NCI-H345 (cell line): ENCODE measurements around the gene SPOCK3.
A peak's percentile ranks its signal among the peaks of the same experiment; 100 is the strongest.
"Not testable (repeated sequence)": the region's sequence is repeated elsewhere in the genome, so short reads cannot be mapped to it uniquely, and the experiment has no call there.

Source experiments
- DNase-seq: peaks from one replicate; lab custom pipeline; 2025; lab: John Stamatoyannopoulos, UW

The SPOCK3 gene

GRCh38 chr4:166823126-166823525 is 411.2 kb downstream of the SPOCK3 start:
- DNase-seq, result no peak

- no peak for DNase-seq
Observed at GRCh38 chr4:166822386-166822785, 411.9 kb downstream of the SPOCK3 start.

GRCh38 chr4:166816890-166817289 is 417.4 kb downstream of the SPOCK3 start:
- peak; percentile 43 for DNase-seq

- DNase-seq, result no peak
Observed at GRCh38 chr4:166808380-166808779, 425.9 kb downstream of the SPOCK3 start.

GRCh38 chr4:166802346-166802745 is 431.9 kb downstream of the SPOCK3 start:
- DNase-seq, result no peak

GRCh38 chr4:166798126-166798525 is 436.2 kb downstream of the SPOCK3 start:
- DNase-seq, result no peak

GRCh38 chr4:166777760-166778159 is 456.5 kb downstream of the SPOCK3 start:
- DNase-seq, result no peak

- no peak for DNase-seq
Observed at GRCh38 chr4:166763018-166763417, 471.3 kb downstream of the SPOCK3 start.

GRCh38 chr4:166741742-166742141 is 492.6 kb downstream of the SPOCK3 start:
- no peak for DNase-seq

GRCh38 chr4:166739215-166739614 is 495.1 kb downstream of the SPOCK3 start:
- DNase-seq, result not testable (repeated sequence)

GRCh38 chr4:166737430-166737829 is 496.9 kb downstream of the SPOCK3 start:
- DNase-seq, result no peak

- DNase-seq, result no peak
Observed at GRCh38 chr4:166735553-166735952, 498.7 kb downstream of the SPOCK3 start.

- DNase-seq, result no peak
Observed at GRCh38 chr4:166734797-166735196, 499.5 kb downstream of the SPOCK3 start.

- DNase-seq, result no peak
Observed at GRCh38 chr4:166733686-166734085, 500.6 kb downstream of the SPOCK3 start.

- DNase-seq, result no peak
Observed at GRCh38 chr4:166726832-166727231, 507.5 kb downstream of the SPOCK3 start.

- no peak for DNase-seq
Observed at GRCh38 chr4:166724369-166724768, 509.9 kb downstream of the SPOCK3 start.

- DNase-seq, result no peak
Observed at GRCh38 chr4:166723532-166724140, 510.7 kb downstream of the SPOCK3 start.

- DNase-seq, result not testable (repeated sequence)
Observed at GRCh38 chr4:166715748-166716713, 518.3 kb downstream of the SPOCK3 start.

GRCh38 chr4:166700592-166700991 is 533.7 kb downstream of the SPOCK3 start:
- DNase-seq, result no peak

GRCh38 chr4:166688835-166689234 is 545.5 kb downstream of the SPOCK3 start:
- no peak for DNase-seq

- DNase-seq, result no peak
Observed at GRCh38 chr4:166687828-166688227, 546.5 kb downstream of the SPOCK3 start.
